Upper lobe of right lung (tissue), 1 donor: Measurements from ENCODE around the gene FAF2. TPM values are rescaled to one million over a fixed set of nuclear protein-coding genes. Genes with fewer than 3 reads are reported as not detected.

Experiments
- ATAC-seq: fragments of 200-7000 bp; cut with Tn5 transposase; one replicate; pipeline ENCODE4 v1.9.1; 2020; ENCODE audit warnings: mild to moderate bottlenecking, moderate library complexity
- DNase-seq: peaks from one replicate; pipeline ENCODE4 v3.0.0-alpha.2; 2020
- H3K27ac ChIP-seq: fragments of 200-600 bp; one replicate; pipeline ENCODE4 v1.8.0; 2022
- H3K27me3 ChIP-seq: fragments of 200-600 bp; one replicate; pipeline ENCODE4 v1.8.0; 2022; ENCODE audit warnings: mild to moderate bottlenecking
- H3K36me3 ChIP-seq: fragments of 200-600 bp; one replicate; pipeline ENCODE4 v1.8.0; 2022
- H3K4me1 ChIP-seq: fragments of 200-600 bp; one replicate; pipeline ENCODE4 v1.8.0; 2022
- H3K4me3 ChIP-seq: fragments of 200-600 bp; one replicate; pipeline ENCODE4 v1.8.0; 2022; ENCODE audit warnings: mild to moderate bottlenecking
- H3K9me3 ChIP-seq: fragments of 200-600 bp; one replicate; pipeline ENCODE4 v1.8.0; 2022
- CTCF ChIP-seq: fragments of 200-600 bp; IDR thresholded peaks from one replicate; pipeline ENCODE4 v1.8.0; 2022; ENCODE audit warnings: antibody characterized with exemption
- intact Hi-C: fragments of 100-400 bp; cut with DNase I; formaldehyde crosslinking; loops from one replicate; pipeline ENCODE4 v1.11.0; 2022
- total RNA-seq: library from RNA; stranded (reverse); fragmentation: NEBNext Ultra II Directional; extraction: Animal tissue kit (Norgen Biotek cat#: 25700); gene quantifications from one replicate; pipeline ENCODE4 v1.2.1, GENCODE V29; 2021
- donor health status: DM: no; HTN: yes; CAD: no; lungs with severe emphysema.

Gene FAF2
- total RNA-seq, 1 donor from 2014 or later = 35.1 TPM

- Histone ChIP-seq H3K27ac (peak overlapping the region; percentile 98), H3K9me3 (no peaks in the 10 kb centered on the region), H3K4me1 (peaks cover 53% of the 10 kb centered on the region), H3K36me3 (no peaks in the 10 kb centered on the region), H3K27me3 (no peaks in the 10 kb centered on the region), H3K4me3 (peak overlapping the region; percentile 98)
- DNase-seq (peak; percentile 99), ATAC-seq (peak; percentile 82)
- intact Hi-C loops = no loop called here
- no peak for TF ChIP-seq CTCF
Observed at GRCh38 chr5:176537554-176538229, 89.5 kb downstream of the FAF2 start.

DNA sequence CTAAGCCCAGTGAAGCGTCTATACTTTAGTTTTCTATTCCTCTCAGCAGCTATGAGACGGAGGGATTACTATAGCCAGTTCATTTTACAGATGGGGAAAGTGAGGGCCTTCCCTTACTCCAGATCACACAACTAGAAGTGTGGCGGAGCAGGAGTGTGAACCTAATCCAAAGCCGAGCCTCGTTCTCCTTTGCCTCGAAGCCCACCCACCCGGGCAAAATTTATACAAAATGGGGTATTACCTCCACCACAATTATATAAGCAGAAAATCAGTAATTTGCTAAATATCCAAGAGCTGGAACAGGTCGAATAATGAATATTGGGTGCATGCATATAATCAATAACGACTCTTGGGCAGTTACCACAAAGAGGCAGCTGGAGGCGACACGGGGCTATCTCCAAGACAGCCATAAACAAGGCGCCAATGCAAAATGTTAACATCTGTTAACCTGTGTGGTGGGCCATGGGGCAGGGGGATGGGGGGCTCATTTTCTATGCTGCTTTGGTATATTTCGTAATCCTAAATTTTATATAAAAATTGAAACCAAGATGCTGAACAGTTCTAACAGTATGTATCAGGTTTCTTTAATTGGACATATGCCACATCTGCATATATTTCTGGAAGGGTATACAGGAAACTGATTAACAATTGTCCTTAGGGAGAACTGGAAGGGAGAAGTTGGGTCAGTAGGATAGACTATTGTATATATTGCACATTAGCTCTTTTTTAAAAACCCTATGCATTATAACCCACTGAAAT is 90.2 kb downstream of the FAF2 start:
- Histone ChIP-seq H3K36me3 (no peaks in the 10 kb centered on the region), H3K27ac (peak overlapping the region; percentile 98), H3K4me3 (peak overlapping the region; percentile 98), H3K27me3 (no peaks in the 10 kb centered on the region), H3K4me1 (peaks cover 45% of the 10 kb centered on the region), H3K9me3 (no peaks in the 10 kb centered on the region)
- intact Hi-C loops = no loop called here
- no peak for ATAC-seq
- DNase-seq = no peak
- TF ChIP-seq CTCF = no peak

GRCh38 chr5:176538989-176539384 is 90.8 kb downstream of the FAF2 start:
- DNase-seq (no peak), ATAC-seq (no peak)
- no peak for TF ChIP-seq CTCF
- Histone ChIP-seq H3K4me3 (no peak overlapping the region), H3K27ac (peak overlapping the region; percentile 98), H3K4me1 (peaks cover 40% of the 10 kb centered on the region), H3K36me3 (no peaks in the 10 kb centered on the region), H3K27me3 (no peaks in the 10 kb centered on the region), H3K9me3 (no peaks in the 10 kb centered on the region)
- intact Hi-C loops = no loop called here

GRCh38 chr5:176540476-176540899 is 92.3 kb downstream of the FAF2 start:
- H3K27me3 ChIP-seq = no peaks in the 10 kb centered on the region
- no peaks in the 10 kb centered on the region for H3K36me3 ChIP-seq
- ATAC-seq = no peak
- DNase-seq = no peak
- H3K9me3 ChIP-seq = no peaks in the 10 kb centered on the region
- no peak overlapping the region for H3K27ac ChIP-seq
- no peak for TF ChIP-seq CTCF
- peaks cover 26% of the 10 kb centered on the region for H3K4me1 ChIP-seq
- no peak overlapping the region for H3K4me3 ChIP-seq
- intact Hi-C loops = no loop called here

GRCh38 chr5:176540956-176541337 is 92.8 kb downstream of the FAF2 start:
- ATAC-seq (no peak), DNase-seq (no peak)
- Histone ChIP-seq H3K27ac (peak overlapping the region; percentile 63), H3K4me1 (peaks cover 22% of the 10 kb centered on the region), H3K4me3 (no peak overlapping the region), H3K27me3 (no peaks in the 10 kb centered on the region), H3K9me3 (no peaks in the 10 kb centered on the region), H3K36me3 (no peaks in the 10 kb centered on the region)
- intact Hi-C loops = no loop called here
- no peak for TF ChIP-seq CTCF
